H1 (cell line): Measurements from ENCODE around the gene TUBGCP5. TPM values are rescaled to one million over a fixed set of nuclear protein-coding genes. Genes with fewer than 3 reads are reported as not detected.

Experiments used
- ATF3 ChIP-seq: IDR thresholded peaks from 2 replicates; pipeline ENCODE4 v1.6.1; 2011; ENCODE audit warnings: low read depth, mild to moderate bottlenecking, low read length; ENCODE audit not compliant: insufficient read depth
- BRCA1 ChIP-seq: IDR thresholded peaks from 2 replicates; pipeline ENCODE4 v1.6.1; 2012; ENCODE audit warnings: low read depth, low read length, improper control_type of control experiment
- CEBPB ChIP-seq: IDR thresholded peaks from 2 replicates; pipeline ENCODE4 v1.6.1; 2012; ENCODE audit warnings: low read depth, low read length
- CREB1 ChIP-seq: IDR thresholded peaks from 2 replicates; pipeline ENCODE4 v1.6.1; 2012; ENCODE audit warnings: inconsistent platforms
- HDAC6 ChIP-seq: IDR thresholded peaks from one replicate; pipeline ENCODE4 v1.7.1; 2012; ENCODE audit warnings: low read depth, mild to moderate bottlenecking, inconsistent platforms, low read length, moderate library complexity
- PHF8 ChIP-seq: fragments of 200-600 bp; sonication (generic); conservative IDR thresholded peaks from 2 replicates; pipeline ENCODE4 v1.7.1; 2012; ENCODE audit warnings: low read depth, mild to moderate bottlenecking, inconsistent platforms, low read length, moderate library complexity
- RXRA ChIP-seq: IDR thresholded peaks from 2 replicates; pipeline ENCODE4 v1.6.1; 2011; ENCODE audit warnings: low read depth, mild to moderate bottlenecking, low read length, moderate library complexity; ENCODE audit not compliant: insufficient read depth
- SP2 ChIP-seq: IDR thresholded peaks from 2 replicates; pipeline ENCODE4 v1.6.1; 2012; ENCODE audit warnings: mild to moderate bottlenecking, low read length, inconsistent platforms
- SUZ12 ChIP-seq: fragments of 200-600 bp; sonication (generic); IDR thresholded peaks from 2 replicates; pipeline ENCODE4 v1.6.1; 2012; ENCODE audit warnings: mild to moderate bottlenecking, inconsistent platforms, low read length, moderate library complexity, mixed read lengths
- YY1 ChIP-seq: IDR thresholded peaks from 2 replicates; pipeline ENCODE4 v1.6.1; 2011; ENCODE audit warnings: low read depth, mild to moderate bottlenecking, low read length
- polyA plus RNA-seq, 7 experiments: library from polyadenylated mRNA; depleted of rRNA in 3 of 7; stranded (reverse) in 5 of 7; unstranded in 2 of 7; fragments of >200 nt in 5 of 7; fragments of 200-250 nt in 2 of 7; gene quantifications; 1 replicate in 5 of 7; 2 replicates in 1 of 7; 4 replicates in 1 of 7; pipeline versions ENCODE4 v1.2.1 to v1.2.3, GENCODE V29; 2011 to 2013; ENCODE audit warnings: missing spikeins in 2 of 7, mixed read lengths in 2 of 7
- total RNA-seq: library from RNA; stranded (reverse); fragmentation: NEBNext Ultra II Directional; extraction: Animal tissue kit (Norgen Biotek cat#: 25700); gene quantifications from 2 replicates; pipeline ENCODE4 v1.2.1, GENCODE V29; 2021
- TF ChIP-seq, protein P1 (sequence below): fragments of 300-600 bp; sonication (generic); IDR thresholded peaks from 2 replicates; pipeline ENCODE4 v1.7.1; 2012; ENCODE audit warnings: low read length, moderate library complexity, mild to moderate bottlenecking, inconsistent platforms; ENCODE audit not compliant: insufficient replicate concordance
- TF ChIP-seq, protein P2 (sequence below): IDR thresholded peaks from 2 replicates; pipeline ENCODE4 v1.6.1; 2012; ENCODE audit warnings: inconsistent platforms

TUBGCP5 gene
- total and polyA plus RNA-seq, 2 of the 8 experiments (the other 6 are each of a cell fraction or from before 2014, with no cell fraction given), result 6.3 to 12.5 TPM

DNA sequence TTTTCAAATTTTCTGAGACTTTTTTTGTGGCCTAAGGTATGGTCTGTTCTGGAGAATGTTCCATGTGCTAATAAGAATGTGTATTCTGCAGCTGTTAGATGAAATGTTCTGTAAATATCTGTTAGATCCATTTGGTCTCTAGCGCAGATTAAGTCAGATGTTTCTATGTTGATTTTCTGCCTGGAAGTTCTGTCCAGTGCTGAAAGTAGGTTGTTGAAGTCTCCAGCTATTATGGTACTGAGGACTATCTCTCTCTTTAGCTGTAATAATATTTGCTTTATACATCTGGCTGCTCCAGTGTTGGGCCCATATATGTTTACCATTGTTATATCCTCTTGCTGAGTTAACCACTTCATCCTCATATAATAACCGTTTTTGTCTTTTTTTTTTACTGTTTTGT, 13.2 kb upstream of the TUBGCP5 start (continued):
- TF ChIP-seq, protein P1, sequence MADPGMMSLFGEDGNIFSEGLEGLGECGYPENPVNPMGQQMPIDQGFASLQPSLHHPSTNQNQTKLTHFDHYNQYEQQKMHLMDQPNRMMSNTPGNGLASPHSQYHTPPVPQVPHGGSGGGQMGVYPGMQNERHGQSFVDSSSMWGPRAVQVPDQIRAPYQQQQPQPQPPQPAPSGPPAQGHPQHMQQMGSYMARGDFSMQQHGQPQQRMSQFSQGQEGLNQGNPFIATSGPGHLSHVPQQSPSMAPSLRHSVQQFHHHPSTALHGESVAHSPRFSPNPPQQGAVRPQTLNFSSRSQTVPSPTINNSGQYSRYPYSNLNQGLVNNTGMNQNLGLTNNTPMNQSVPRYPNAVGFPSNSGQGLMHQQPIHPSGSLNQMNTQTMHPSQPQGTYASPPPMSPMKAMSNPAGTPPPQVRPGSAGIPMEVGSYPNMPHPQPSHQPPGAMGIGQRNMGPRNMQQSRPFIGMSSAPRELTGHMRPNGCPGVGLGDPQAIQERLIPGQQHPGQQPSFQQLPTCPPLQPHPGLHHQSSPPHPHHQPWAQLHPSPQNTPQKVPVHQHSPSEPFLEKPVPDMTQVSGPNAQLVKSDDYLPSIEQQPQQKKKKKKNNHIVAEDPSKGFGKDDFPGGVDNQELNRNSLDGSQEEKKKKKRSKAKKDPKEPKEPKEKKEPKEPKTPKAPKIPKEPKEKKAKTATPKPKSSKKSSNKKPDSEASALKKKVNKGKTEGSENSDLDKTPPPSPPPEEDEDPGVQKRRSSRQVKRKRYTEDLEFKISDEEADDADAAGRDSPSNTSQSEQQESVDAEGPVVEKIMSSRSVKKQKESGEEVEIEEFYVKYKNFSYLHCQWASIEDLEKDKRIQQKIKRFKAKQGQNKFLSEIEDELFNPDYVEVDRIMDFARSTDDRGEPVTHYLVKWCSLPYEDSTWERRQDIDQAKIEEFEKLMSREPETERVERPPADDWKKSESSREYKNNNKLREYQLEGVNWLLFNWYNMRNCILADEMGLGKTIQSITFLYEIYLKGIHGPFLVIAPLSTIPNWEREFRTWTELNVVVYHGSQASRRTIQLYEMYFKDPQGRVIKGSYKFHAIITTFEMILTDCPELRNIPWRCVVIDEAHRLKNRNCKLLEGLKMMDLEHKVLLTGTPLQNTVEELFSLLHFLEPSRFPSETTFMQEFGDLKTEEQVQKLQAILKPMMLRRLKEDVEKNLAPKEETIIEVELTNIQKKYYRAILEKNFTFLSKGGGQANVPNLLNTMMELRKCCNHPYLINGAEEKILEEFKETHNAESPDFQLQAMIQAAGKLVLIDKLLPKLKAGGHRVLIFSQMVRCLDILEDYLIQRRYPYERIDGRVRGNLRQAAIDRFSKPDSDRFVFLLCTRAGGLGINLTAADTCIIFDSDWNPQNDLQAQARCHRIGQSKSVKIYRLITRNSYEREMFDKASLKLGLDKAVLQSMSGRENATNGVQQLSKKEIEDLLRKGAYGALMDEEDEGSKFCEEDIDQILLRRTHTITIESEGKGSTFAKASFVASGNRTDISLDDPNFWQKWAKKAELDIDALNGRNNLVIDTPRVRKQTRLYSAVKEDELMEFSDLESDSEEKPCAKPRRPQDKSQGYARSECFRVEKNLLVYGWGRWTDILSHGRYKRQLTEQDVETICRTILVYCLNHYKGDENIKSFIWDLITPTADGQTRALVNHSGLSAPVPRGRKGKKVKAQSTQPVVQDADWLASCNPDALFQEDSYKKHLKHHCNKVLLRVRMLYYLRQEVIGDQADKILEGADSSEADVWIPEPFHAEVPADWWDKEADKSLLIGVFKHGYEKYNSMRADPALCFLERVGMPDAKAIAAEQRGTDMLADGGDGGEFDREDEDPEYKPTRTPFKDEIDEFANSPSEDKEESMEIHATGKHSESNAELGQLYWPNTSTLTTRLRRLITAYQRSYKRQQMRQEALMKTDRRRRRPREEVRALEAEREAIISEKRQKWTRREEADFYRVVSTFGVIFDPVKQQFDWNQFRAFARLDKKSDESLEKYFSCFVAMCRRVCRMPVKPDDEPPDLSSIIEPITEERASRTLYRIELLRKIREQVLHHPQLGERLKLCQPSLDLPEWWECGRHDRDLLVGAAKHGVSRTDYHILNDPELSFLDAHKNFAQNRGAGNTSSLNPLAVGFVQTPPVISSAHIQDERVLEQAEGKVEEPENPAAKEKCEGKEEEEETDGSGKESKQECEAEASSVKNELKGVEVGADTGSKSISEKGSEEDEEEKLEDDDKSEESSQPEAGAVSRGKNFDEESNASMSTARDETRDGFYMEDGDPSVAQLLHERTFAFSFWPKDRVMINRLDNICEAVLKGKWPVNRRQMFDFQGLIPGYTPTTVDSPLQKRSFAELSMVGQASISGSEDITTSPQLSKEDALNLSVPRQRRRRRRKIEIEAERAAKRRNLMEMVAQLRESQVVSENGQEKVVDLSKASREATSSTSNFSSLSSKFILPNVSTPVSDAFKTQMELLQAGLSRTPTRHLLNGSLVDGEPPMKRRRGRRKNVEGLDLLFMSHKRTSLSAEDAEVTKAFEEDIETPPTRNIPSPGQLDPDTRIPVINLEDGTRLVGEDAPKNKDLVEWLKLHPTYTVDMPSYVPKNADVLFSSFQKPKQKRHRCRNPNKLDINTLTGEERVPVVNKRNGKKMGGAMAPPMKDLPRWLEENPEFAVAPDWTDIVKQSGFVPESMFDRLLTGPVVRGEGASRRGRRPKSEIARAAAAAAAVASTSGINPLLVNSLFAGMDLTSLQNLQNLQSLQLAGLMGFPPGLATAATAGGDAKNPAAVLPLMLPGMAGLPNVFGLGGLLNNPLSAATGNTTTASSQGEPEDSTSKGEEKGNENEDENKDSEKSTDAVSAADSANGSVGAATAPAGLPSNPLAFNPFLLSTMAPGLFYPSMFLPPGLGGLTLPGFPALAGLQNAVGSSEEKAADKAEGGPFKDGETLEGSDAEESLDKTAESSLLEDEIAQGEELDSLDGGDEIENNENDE, result no peak
- TF ChIP-seq HDAC6, result no peak
- no peak for TF ChIP-seq SUZ12
- TF ChIP-seq PHF8, result no peak
- TF ChIP-seq CREB1, result no peak
- no peak for TF ChIP-seq YY1
- no peak for TF ChIP-seq ATF3
- no peak for TF ChIP-seq BRCA1
- TF ChIP-seq, protein P2, sequence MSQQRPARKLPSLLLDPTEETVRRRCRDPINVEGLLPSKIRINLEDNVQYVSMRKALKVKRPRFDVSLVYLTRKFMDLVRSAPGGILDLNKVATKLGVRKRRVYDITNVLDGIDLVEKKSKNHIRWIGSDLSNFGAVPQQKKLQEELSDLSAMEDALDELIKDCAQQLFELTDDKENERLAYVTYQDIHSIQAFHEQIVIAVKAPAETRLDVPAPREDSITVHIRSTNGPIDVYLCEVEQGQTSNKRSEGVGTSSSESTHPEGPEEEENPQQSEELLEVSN, result no peak
- no peak for TF ChIP-seq CEBPB
- TF ChIP-seq RXRA, result no peak
- TF ChIP-seq SP2, result no peak
